H1 (cell line): ENCODE results near the gene PHGDH. TPM values are rescaled to one million over a fixed set of nuclear protein-coding genes. Genes with fewer than 3 reads are reported as not detected.

Experiments
- CTCF ChIA-PET: fragments of 300-600 bp; sonication (Branson Sonifier 250); formaldehyde crosslinking; loops from one replicate; lab custom pipeline; 2021; ENCODE audit not compliant: partially characterized antibody; lab: Charles Lee
- POLR2A ChIA-PET: fragments of 300-600 bp; sonication (Branson Sonifier 250); formaldehyde crosslinking; loops from one replicate; lab custom pipeline; 2021; ENCODE audit warnings: inconsistent platforms; ENCODE audit not compliant: partially characterized antibody; lab: Charles Lee
- DNase-seq, 2 experiments: peaks; one replicate each; pipeline versions ENCODE4 v3.0.0 to v3.0.0-alpha.2; 2010 to 2022; ENCODE audit warnings: low spot score in 2 of 2, low read depth in 1 of 2, mixed read lengths in 1 of 2
- FAIRE-seq: peaks from 2 replicates; lab custom pipeline; 2011; peaks lifted over from hg19 to GRCh38; lab: Jason Lieb, UNC
- H2AFZ ChIP-seq: 2 replicates; pipeline ENCODE4 v1.8.1; 2012; ENCODE audit warnings: low read length, inconsistent platforms
- H2AK5ac ChIP-seq: 2 replicates; pipeline ENCODE4 v1.6.1; 2013; ENCODE audit warnings: low read depth, low read length
- H2BK120ac ChIP-seq: replicated peaks from 2 replicates; pipeline ENCODE3; 2013; ENCODE audit warnings: low read depth, low read length, inconsistent platforms
- H2BK12ac ChIP-seq: 2 replicates; pipeline ENCODE4 v1.6.1; 2013; ENCODE audit warnings: low read depth, low read length
- H2BK15ac ChIP-seq: 2 replicates; pipeline ENCODE4 v1.6.1; 2013; ENCODE audit warnings: low read length
- H2BK20ac ChIP-seq: 2 replicates; pipeline ENCODE4 v1.6.1; 2013; ENCODE audit warnings: low read length
- H2BK5ac ChIP-seq: 2 replicates; pipeline ENCODE4 v1.6.1; 2013; ENCODE audit warnings: low read depth, low read length
- H3K14ac ChIP-seq: 2 replicates; pipeline ENCODE4 v1.6.1; 2013; ENCODE audit warnings: inconsistent platforms; ENCODE audit not compliant: insufficient read length
- H3K18ac ChIP-seq: 2 replicates; pipeline ENCODE4 v1.6.1; 2013; ENCODE audit warnings: low read length; ENCODE audit errors: extremely low read depth
- H3K23ac ChIP-seq: 2 replicates; pipeline ENCODE4 v1.6.1; 2013; ENCODE audit warnings: inconsistent platforms; ENCODE audit not compliant: insufficient read length
- H3K23me2 ChIP-seq: 2 replicates; pipeline ENCODE4 v1.6.1; 2013; ENCODE audit warnings: low read depth, low read length
- H3K27ac ChIP-seq: 2 replicates; pipeline ENCODE4 v1.6.1; 2011; ENCODE audit warnings: low read depth, low read length, inconsistent platforms
- H3K27me3 ChIP-seq, 4 experiments: replicated peaks in 1 of 4; 1 replicate in 1 of 4; 2 replicates in 3 of 4; pipeline versions ENCODE4 v1.6.1 to v1.8.1; 2011 to 2013; ENCODE audit warnings: low read length in 3 of 4, mild to moderate bottlenecking in 3 of 4, inconsistent platforms in 2 of 4, mixed read lengths in 2 of 4, moderate library complexity in 1 of 4; ENCODE audit not compliant: control insufficient read depth in 3 of 4, insufficient read depth in 3 of 4; ENCODE audit errors: extremely low read depth in 1 of 4
- H3K36me3 ChIP-seq, 4 experiments: 2 replicates each; pipeline versions ENCODE4 v1.6.1 to v1.8.1; 2011 to 2013; ENCODE audit warnings: mild to moderate bottlenecking in 4 of 4, low read length in 3 of 4, moderate library complexity in 2 of 4, control low read depth in 1 of 4, inconsistent platforms in 1 of 4; ENCODE audit not compliant: insufficient read depth in 4 of 4, control insufficient read depth in 2 of 4
- H3K4ac ChIP-seq: replicated peaks from 2 replicates; pipeline ENCODE3; 2013; ENCODE audit warnings: low read length, low read depth, mixed read lengths, inconsistent platforms; ENCODE audit not compliant: insufficient read length
- H3K4me1 ChIP-seq, 4 experiments: replicated peaks in 1 of 4; 1 replicate in 1 of 4; 2 replicates in 3 of 4; pipeline versions ENCODE4 v1.6.1 to v1.8.1; 2011 to 2013; ENCODE audit warnings: low read length in 3 of 4, inconsistent platforms in 2 of 4, mixed read lengths in 1 of 4; ENCODE audit not compliant: insufficient read depth in 4 of 4, control insufficient read depth in 3 of 4
- H3K4me2 ChIP-seq, 2 experiments: 2 replicates each; pipeline versions ENCODE4 v1.6.1 to v1.8.1; 2011 to 2013; ENCODE audit warnings: low read depth in 2 of 2, low read length in 2 of 2, control low read depth in 1 of 2, inconsistent platforms in 1 of 2, mild to moderate bottlenecking in 1 of 2; ENCODE audit not compliant: insufficient read depth in 1 of 2
- H3K4me3 ChIP-seq, 4 experiments: fragments of 200-600, 300-600 bp in 1 of 4; sonication (generic), shearing (Covaris generic), sonication (Bioruptor Twin) in 1 of 4; 2 replicates each; pipeline versions ENCODE4 v1.5.1 to v1.8.1; 2011 to 2016; ENCODE audit warnings: low read length in 4 of 4, low read depth in 3 of 4, control low read depth in 2 of 4, inconsistent platforms in 2 of 4, mild to moderate bottlenecking in 2 of 4, mixed read lengths in 1 of 4, moderate library complexity in 1 of 4; ENCODE audit not compliant: insufficient read depth in 2 of 4; ENCODE audit errors: extremely low read depth in 1 of 4
- H3K56ac ChIP-seq: replicated peaks from 2 replicates; pipeline ENCODE3; 2013; ENCODE audit warnings: low read depth, mild to moderate bottlenecking, mixed read lengths, low read length, inconsistent platforms; ENCODE audit not compliant: insufficient read length
- H3K79me1 ChIP-seq: 2 replicates; pipeline ENCODE4 v1.6.1; 2013; ENCODE audit warnings: low read depth, low read length, control low read depth
- H3K79me2 ChIP-seq, 2 experiments: 2 replicates each; pipeline versions ENCODE4 v1.6.1 to v1.8.1; 2012 to 2013; ENCODE audit warnings: low read length in 2 of 2, mild to moderate bottlenecking in 2 of 2, inconsistent platforms in 1 of 2; ENCODE audit not compliant: insufficient read depth in 2 of 2, control insufficient read depth in 1 of 2
- H3K9ac ChIP-seq, 4 experiments: replicated peaks in 1 of 4; 1 replicate in 1 of 4; 2 replicates in 3 of 4; pipeline versions ENCODE4 v1.6.1 to v1.8.1; 2011 to 2013; ENCODE audit warnings: low read depth in 3 of 4, low read length in 3 of 4, control low read depth in 2 of 4, mild to moderate bottlenecking in 2 of 4, moderate library complexity in 2 of 4, inconsistent platforms in 1 of 4; ENCODE audit errors: extremely low read depth in 1 of 4
- H3K9me3 ChIP-seq, 2 experiments: 2 replicates each; pipeline versions ENCODE4 v1.6.1 to v1.8.1; 2012 to 2013; ENCODE audit warnings: mild to moderate bottlenecking in 2 of 2, moderate library complexity in 2 of 2, control low read depth in 1 of 2, inconsistent platforms in 1 of 2, low read depth in 1 of 2, low read length in 1 of 2, mixed read lengths in 1 of 2; ENCODE audit not compliant: insufficient read depth in 2 of 2
- H4K20me1 ChIP-seq, 2 experiments: replicated peaks in 1 of 2; 2 replicates each; pipeline versions ENCODE3 to v1.8.1; 2011 to 2013; ENCODE audit warnings: inconsistent platforms in 2 of 2, low read length in 2 of 2, mild to moderate bottlenecking in 1 of 2; ENCODE audit not compliant: insufficient read depth in 2 of 2, control insufficient read depth in 1 of 2
- H4K5ac ChIP-seq: 2 replicates; pipeline ENCODE4 v1.6.1; 2013; ENCODE audit warnings: low read length, low read depth, mixed read lengths, inconsistent platforms; ENCODE audit not compliant: insufficient read length
- H4K8ac ChIP-seq: 2 replicates; pipeline ENCODE4 v1.8.0; 2013; ENCODE audit warnings: mild to moderate bottlenecking, moderate library complexity, low read length, inconsistent platforms; ENCODE audit not compliant: insufficient read depth; ENCODE audit errors: extremely low read depth
- H4K91ac ChIP-seq: replicated peaks from 2 replicates; pipeline ENCODE3; 2013; ENCODE audit warnings: low read length, mixed read lengths, inconsistent platforms; ENCODE audit not compliant: insufficient read length
- WGBS, 2 experiments: shearing (Covaris generic) in 1 of 2; methylation state at CpG; one replicate each; pipeline versions ENCODE4 v1.1.6 to v1.1.7; 2013 to 2015; ENCODE audit warnings: low lambda C conversion rate in 2 of 2, mixed read lengths in 2 of 2, inconsistent platforms in 1 of 2, low coverage in 1 of 2, missing lambda C conversion rate in 1 of 2; ENCODE audit not compliant: insufficient replicate concordance in 2 of 2, insufficient coverage in 1 of 2, insufficient read length in 1 of 2; ENCODE audit errors: extremely low coverage in 1 of 2, missing lambda C conversion rate in 1 of 2; 5-methylcytosine and 5-hydroxymethylcytosine counted together
- polyA plus RNA-seq, 7 experiments: library from polyadenylated mRNA; depleted of rRNA in 3 of 7; stranded (reverse) in 5 of 7; unstranded in 2 of 7; fragments of >200 nt in 5 of 7; fragments of 200-250 nt in 2 of 7; gene quantifications; 1 replicate in 5 of 7; 2 replicates in 1 of 7; 4 replicates in 1 of 7; pipeline versions ENCODE4 v1.2.1 to v1.2.3, GENCODE V29; 2011 to 2013; ENCODE audit warnings: missing spikeins in 2 of 7, mixed read lengths in 2 of 7
- total RNA-seq: library from RNA; stranded (reverse); fragmentation: NEBNext Ultra II Directional; extraction: Animal tissue kit (Norgen Biotek cat#: 25700); gene quantifications from 2 replicates; pipeline ENCODE4 v1.2.1, GENCODE V29; 2021

Gene PHGDH
- total and polyA plus RNA-seq, 2 of the 8 experiments (the other 6 are each of a cell fraction or from before 2014, with no cell fraction given): 358 to 687 TPM

GRCh38 chr1:119758584-119758983 is 46.9 kb downstream of the PHGDH start:
- Histone ChIP-seq H2BK5ac (no peak overlapping the region), H2BK15ac (no peak overlapping the region), H2BK12ac (no peak overlapping the region), H3K4me1 (peaks cover 0 to 3% (median 0%) of the 10 kb centered on the region in 4 experiments; a peak in 2 of 7 replicates), H4K8ac (no peak overlapping the region), H3K9ac (no peak overlapping the region), H3K56ac (no peak overlapping the region), H3K23me2 (no peaks in the 10 kb centered on the region), H4K20me1 (no peaks in the 10 kb centered on the region), H3K18ac (no peak overlapping the region), H2BK120ac (no peak overlapping the region), H4K91ac (no peak overlapping the region), H3K4ac (no peak overlapping the region), H3K79me2 (no peaks in the 10 kb centered on the region), H3K79me1 (no peaks in the 10 kb centered on the region), H3K4me2 (no peak overlapping the region), H2BK20ac (no peak overlapping the region), H3K9me3 (no peaks in the 10 kb centered on the region), H4K5ac (no peak overlapping the region), H3K14ac (no peak overlapping the region), H3K27me3 (no peaks in the 10 kb centered on the region), H3K36me3 (no peaks in the 10 kb centered on the region), H3K23ac (no peak overlapping the region), H3K27ac (no peak overlapping the region), H2AFZ (no peak overlapping the region), H2AK5ac (no peak overlapping the region), H3K4me3 (no peak overlapping the region)
- WGBS, 2 experiments: 86% methylated on average over 3 of the region's 3 CpGs; no CpG with 5 or more reads in 1 of the 2 experiments
- FAIRE-seq: no peak
- ChIA-PET POLR2A (no interaction called here), CTCF (interaction anchor here (1.0 to 6.0 kb wide), 4 partner anchors 14 to 190 kb away, joined by 3 to 50 read pairs (median 3); no protein-coding TSS in a partner anchor)
- no peak for DNase-seq
